Measurements from ENCODE around the gene KSR2.

Gene KSR2

GRCh38 chr12:117437516-117438255 lies 531.1 kb downstream of the KSR2 start:
- no peak for DNase-seq

- DNase-seq: no peak
These were observed 534.9 kb downstream of the KSR2 start for GRCh38 chr12:117433878-117434277.

GRCh38 chr12:117430246-117430645 lies 538.5 kb downstream of the KSR2 start:
- DNase-seq: no peak

GRCh38 chr12:117427211-117427610 lies 541.6 kb downstream of the KSR2 start:
- no peak for DNase-seq

GRCh38 chr12:117421987-117422386 lies 546.8 kb downstream of the KSR2 start:
- no peak for DNase-seq

- no peak for DNase-seq
These were observed 547.6 kb downstream of the KSR2 start for GRCh38 chr12:117421068-117421752.

- no peak for DNase-seq
These were observed 551.8 kb downstream of the KSR2 start for GRCh38 chr12:117417004-117417403.

- no peak for DNase-seq
These were observed 556.2 kb downstream of the KSR2 start for GRCh38 chr12:117412465-117413188.

GRCh38 chr12:117409286-117409685 lies 559.5 kb downstream of the KSR2 start:
- DNase-seq: no peak

- no peak for DNase-seq
These were observed 560.5 kb downstream of the KSR2 start for GRCh38 chr12:117408161-117408791.

- DNase-seq: no peak
These were observed 563.9 kb downstream of the KSR2 start for GRCh38 chr12:117404940-117405339.

GRCh38 chr12:117404203-117404853 lies 564.5 kb downstream of the KSR2 start:
- no peak for DNase-seq

GRCh38 chr12:117403586-117404139 lies 565.1 kb downstream of the KSR2 start:
- DNase-seq: no peak
